ENCODE data around the gene TXNRD2.

DNA sequence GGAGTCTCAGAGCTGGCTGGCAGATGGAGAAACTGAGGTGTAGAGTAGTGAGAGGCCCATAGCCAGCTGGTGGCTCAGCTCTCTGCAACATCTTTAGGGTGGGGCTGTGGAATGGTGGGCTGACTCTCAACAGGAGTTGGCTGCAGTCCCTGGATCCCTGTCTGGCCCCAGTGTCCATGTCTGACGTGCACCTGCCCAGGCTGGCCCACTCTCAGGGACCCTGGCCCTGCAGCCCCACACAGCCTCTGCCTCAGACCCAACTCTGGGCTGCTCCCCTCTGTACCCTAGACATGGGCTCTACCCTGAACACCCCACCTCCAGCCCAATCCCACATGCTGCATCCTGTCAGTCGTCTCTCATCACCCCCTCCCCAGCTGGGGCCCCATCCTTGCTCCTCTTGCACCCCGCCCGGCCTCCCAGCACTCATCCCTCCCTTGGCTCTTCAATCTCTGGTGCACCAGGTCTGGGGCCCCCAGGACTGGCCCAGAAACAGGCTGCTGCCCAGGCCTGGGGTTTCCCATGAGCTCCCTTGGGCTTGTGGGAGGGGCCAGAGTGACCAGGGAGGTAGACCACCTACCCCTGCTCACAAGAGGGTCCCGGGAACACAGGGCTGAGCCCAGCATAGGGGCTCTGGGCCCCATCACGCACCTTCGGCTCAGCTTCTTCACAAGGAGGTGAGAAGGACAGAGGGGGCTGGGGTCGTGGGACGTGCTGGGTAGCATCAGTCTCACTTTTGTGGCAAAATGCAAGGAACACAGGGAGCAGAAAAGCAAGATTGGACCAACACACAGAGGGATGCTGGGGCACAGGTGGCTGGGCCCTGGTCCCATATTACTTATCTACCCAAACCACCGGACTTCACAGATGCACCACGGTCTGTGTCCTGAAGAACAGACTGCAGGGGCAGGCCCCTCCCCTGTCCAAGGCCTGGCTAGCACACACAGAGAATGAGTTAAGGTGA, 43.5 kb upstream of the TXNRD2 start:
- TF ChIP-seq, protein P1, sequence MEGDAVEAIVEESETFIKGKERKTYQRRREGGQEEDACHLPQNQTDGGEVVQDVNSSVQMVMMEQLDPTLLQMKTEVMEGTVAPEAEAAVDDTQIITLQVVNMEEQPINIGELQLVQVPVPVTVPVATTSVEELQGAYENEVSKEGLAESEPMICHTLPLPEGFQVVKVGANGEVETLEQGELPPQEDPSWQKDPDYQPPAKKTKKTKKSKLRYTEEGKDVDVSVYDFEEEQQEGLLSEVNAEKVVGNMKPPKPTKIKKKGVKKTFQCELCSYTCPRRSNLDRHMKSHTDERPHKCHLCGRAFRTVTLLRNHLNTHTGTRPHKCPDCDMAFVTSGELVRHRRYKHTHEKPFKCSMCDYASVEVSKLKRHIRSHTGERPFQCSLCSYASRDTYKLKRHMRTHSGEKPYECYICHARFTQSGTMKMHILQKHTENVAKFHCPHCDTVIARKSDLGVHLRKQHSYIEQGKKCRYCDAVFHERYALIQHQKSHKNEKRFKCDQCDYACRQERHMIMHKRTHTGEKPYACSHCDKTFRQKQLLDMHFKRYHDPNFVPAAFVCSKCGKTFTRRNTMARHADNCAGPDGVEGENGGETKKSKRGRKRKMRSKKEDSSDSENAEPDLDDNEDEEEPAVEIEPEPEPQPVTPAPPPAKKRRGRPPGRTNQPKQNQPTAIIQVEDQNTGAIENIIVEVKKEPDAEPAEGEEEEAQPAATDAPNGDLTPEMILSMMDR (IDR thresholded peaks at IDR 0.05), result no peak
- no peak for TF ChIP-seq POLR2A (IDR thresholded peaks at IDR 0.05)

All from right lobe of liver (tissue), 4 donors.